RWPE1 (cell line): Measurements from ENCODE around the gene SEC24B.

ENCODE experiments used
- CTCF ChIA-PET: fragments of 350-600 bp; sonication (Branson Sonifier 250); formaldehyde crosslinking; extraction: SDS; loops from one replicate; lab custom pipeline; 2021; lab: Yijun Ruan, JAX
- POLR2A ChIA-PET: fragments of 400-600 bp; formaldehyde crosslinking; extraction: SDS; loops from one replicate; lab custom pipeline; 2020; ENCODE audit warnings: antibody characterized with exemption; ENCODE audit not compliant: low non-redundant PET; lab: Yijun Ruan, JAX
- DNase-seq: peaks from one replicate; pipeline ENCODE4 v3.0.0; 2012; ENCODE audit warnings: low spot score
- H3K27ac ChIP-seq: fragments of 450-650 bp; 2 replicates; pipeline ENCODE4 v1.5.1; 2017
- TF ChIP-seq, protein P1 (sequence below): fragments of 450-650 bp; conservative IDR thresholded peaks from 2 replicates; pipeline ENCODE4 v1.5.1; 2017; ENCODE audit warnings: low read depth, mild to moderate bottlenecking

The SEC24B gene

DNA sequence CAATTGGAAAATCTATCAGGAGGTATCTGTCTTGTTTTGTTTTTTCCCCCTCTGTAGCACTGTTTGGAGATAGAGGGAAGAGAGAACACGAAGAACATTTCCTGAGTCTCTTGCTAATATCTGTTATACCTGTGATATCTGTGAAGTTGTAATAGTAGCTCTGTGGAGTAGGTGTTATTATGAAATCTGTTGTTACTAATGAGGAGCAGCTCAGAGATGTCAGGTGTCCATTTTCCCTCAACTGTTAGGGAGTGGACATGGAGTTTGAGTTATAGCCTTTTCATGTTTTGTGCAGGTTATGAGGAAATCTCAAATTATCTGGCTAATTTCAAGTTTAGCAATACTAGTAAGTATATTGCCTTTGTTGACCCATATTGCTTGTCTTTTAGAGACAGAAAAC, 52.4 kb downstream of the SEC24B start:
- TF ChIP-seq, protein P1, sequence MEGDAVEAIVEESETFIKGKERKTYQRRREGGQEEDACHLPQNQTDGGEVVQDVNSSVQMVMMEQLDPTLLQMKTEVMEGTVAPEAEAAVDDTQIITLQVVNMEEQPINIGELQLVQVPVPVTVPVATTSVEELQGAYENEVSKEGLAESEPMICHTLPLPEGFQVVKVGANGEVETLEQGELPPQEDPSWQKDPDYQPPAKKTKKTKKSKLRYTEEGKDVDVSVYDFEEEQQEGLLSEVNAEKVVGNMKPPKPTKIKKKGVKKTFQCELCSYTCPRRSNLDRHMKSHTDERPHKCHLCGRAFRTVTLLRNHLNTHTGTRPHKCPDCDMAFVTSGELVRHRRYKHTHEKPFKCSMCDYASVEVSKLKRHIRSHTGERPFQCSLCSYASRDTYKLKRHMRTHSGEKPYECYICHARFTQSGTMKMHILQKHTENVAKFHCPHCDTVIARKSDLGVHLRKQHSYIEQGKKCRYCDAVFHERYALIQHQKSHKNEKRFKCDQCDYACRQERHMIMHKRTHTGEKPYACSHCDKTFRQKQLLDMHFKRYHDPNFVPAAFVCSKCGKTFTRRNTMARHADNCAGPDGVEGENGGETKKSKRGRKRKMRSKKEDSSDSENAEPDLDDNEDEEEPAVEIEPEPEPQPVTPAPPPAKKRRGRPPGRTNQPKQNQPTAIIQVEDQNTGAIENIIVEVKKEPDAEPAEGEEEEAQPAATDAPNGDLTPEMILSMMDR: no peak
- DNase-seq: no peak
- no peak overlapping the region for H3K27ac ChIP-seq
- ChIA-PET POLR2A (no interaction called here), CTCF (interaction anchor here (0.6 to 0.7 kb wide), 2 partner anchors 12 to 13 kb away, joined by 3 to 5 read pairs; no protein-coding TSS in a partner anchor)

DNA sequence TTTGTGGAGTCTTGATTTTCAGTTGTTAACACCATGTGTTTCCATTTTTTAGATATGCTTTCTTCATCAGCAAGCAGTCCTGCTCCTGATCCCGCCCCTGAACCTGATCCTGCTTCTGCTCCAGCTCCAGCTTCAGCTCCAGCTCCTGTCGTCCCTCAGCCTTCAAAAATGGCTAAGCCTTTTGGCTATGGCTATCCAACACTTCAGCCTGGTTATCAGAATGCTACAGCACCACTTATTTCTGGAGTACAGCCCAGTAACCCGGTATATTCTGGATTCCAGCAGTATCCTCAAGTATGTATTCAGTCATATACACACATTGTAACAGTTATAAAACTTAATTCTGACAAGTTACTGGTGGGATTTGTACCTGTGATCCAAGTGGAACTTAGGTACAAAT, 60.9 kb downstream of the SEC24B start:
- POLR2A ChIA-PET: no interaction called here
- H3K27ac ChIP-seq: no peak overlapping the region
- DNase-seq: no peak
- CTCF ChIA-PET: no interaction called here
- TF ChIP-seq, protein P1: no peak

DNA sequence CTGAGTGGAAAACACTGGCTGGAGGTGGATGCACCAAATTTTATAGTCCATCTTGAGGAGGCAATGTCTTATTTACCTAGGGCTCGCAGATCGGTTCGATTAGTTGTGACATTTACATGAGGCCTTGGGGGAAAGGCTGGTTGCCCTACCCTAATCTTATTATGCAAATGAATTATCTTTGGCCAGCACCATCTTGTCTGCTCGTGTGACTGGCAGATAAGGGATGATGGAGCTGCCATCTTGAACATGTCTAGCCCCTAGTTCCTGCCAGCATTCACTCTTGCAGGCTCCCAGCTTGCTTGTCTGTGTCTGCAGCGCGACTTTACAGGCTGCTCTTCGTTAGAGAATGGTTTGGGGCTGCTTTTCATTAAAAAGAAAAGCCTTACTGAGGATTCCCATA, 61.9 kb downstream of the SEC24B start:
- TF ChIP-seq, protein P1: no peak
- no peak overlapping the region for H3K27ac ChIP-seq
- POLR2A ChIA-PET: no interaction called here
- CTCF ChIA-PET: interaction anchor here (0.7 kb wide), 1 partner anchor 845 kb away, joined by 3 read pairs; no protein-coding TSS in a partner anchor
- no peak for DNase-seq

DNA sequence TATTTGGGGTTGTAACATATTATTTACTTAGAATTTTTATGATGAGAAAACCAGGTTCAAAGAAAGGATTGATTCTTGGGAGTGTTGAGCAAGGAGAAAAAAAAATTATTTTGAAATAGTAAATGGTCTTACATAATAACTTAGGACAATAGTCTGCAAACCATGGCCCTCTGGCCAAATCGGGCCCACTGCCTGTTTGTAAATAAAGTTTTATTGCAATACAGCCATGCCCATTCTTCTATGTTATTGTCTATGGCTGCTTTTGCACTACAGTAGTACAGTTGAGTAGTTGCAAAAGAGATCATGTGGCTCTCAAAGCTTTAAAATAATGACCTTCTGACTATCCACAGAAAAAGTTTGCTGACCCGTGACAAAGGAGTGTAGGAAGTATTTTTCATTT, 63.3 kb downstream of the SEC24B start:
- DNase-seq: no peak
- CTCF ChIA-PET: no interaction called here
- POLR2A ChIA-PET: no interaction called here
- TF ChIP-seq, protein P1: no peak
- H3K27ac ChIP-seq: no peak overlapping the region

DNA sequence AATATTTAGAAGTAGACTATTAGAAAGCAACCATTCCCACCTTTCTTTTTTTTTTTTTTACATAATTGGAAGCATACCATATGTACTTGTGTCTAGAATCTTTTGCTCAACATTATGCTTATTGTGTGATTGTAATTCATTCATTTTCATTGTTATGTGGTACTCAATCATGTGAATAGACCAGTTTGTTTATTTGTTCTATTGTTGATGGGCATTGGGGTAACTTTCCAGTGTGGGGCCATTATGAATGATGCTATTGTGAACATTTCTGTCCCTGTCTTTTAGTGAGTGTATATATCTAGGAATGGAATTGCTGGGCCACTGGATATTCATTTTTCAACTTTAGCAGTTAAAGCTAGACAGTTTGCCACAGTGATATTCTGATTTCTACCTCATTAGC, 63.9 kb downstream of the SEC24B start:
- CTCF ChIA-PET: interaction anchor here (0.6 kb wide), 1 partner anchor 11 kb away, joined by 5 read pairs; no protein-coding TSS in a partner anchor

DNA sequence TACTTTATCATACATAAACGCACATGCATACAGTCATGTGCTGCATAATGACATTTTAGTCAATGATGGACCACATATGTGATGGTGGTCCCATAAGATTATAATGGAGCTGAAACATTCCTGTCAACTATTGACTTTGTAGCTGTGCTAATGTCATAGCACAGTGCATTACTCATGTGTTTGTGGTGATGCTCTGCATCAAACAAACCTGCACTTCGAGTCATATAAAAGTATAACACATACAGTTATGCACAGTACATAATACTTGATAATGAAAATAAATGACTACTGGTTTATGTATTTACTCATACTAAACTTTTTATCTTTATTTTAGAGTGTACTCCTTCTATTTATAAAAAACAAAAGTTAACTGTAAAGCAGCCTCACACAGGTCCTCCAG, 65.9 kb downstream of the SEC24B start:
- POLR2A ChIA-PET: no interaction called here
- CTCF ChIA-PET: interaction anchor here (0.6 kb wide), 1 partner anchor 17 kb away, joined by 3 read pairs; no protein-coding TSS in a partner anchor
- DNase-seq: no peak
- no peak overlapping the region for H3K27ac ChIP-seq
- TF ChIP-seq, protein P1: no peak

More for the DNA sequence above, 63.9 kb downstream of the SEC24B start:
- POLR2A ChIA-PET: no interaction called here
- no peak for DNase-seq
- H3K27ac ChIP-seq: no peak overlapping the region
- TF ChIP-seq, protein P1: no peak
